ENCODE measurements around the gene RAB42.

Gene RAB42

DNA sequence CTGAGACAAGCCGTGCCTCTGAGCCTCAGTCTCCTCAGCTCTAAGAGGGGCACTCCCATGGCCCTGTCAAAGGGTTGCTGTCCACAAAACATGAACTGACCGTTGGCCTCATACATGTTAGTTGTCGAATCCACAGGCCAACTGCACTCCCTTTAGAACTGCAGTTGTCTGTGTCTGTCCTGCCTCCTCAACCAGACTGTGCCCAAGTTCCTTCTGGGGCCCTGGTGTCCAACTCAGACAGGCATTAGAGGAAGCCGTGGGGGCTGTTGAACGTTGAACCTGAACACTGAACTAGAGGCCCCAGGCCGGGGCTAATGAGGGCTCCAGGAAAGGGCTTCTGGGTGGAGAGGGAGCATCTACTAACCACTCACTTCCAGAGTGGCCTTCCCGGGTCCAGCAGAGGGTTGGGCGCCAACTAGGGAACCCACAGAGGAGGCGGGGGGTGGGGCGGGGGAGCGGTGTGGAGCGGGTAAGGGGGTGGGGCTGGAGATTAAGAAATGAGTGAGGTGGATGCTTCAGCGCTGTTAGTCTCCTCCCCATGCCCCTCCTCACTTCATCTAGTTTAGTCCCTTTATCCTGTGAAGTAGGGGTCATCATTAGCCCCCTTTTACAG is at the start of gene RAB42:
RAB42 (plus strand) TSS at position 558 of the 613 bp plus-strand sequence. CDS start 247 bp downstream, outside the sequence.
- peak within 1 kb of the TSS; percentile 54 for H3K4me3 ChIP-seq (ENCODE audit: control insufficient read depth, low read depth, low read length)
- no peak for TF ChIP-seq CTCF (conservative IDR thresholded peaks at IDR 0.05; ENCODE audit: control insufficient read depth, insufficient read depth, low read depth, low read length)
- peak; percentile 27 for DNase-seq (ENCODE audit: low read depth)

- no peak for DNase-seq (ENCODE audit: low read depth)
Measured at GRCh38 chr1:28545246-28545628, 46.8 kb upstream of the RAB42 start.

DNA sequence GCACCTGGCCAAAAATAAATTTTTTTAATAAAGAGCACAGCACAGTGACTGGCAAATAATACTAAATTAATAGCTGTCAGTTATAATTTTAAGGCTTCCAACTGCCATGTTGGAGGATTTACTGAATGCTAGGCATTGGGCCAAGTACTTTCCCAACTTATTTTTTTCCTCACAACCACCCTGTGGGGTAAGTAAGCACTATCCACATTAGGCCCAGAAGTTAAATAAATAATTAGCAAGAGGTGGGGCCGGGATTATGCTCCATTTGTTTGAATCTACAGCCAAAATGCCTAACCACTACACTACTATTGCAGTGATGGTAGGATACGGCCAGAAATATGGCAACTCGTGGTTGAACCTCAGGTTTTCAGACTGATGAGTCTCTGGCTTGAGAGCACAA is 43.7 kb upstream of the RAB42 start:
- DNase-seq (ENCODE audit: low read depth) = no peak
- no peak for TF ChIP-seq CTCF (conservative IDR thresholded peaks at IDR 0.05; ENCODE audit: control insufficient read depth, insufficient read depth, low read depth, low read length)
- H3K4me3 ChIP-seq (ENCODE audit: control insufficient read depth, low read depth, low read length) = no peak overlapping the region

More at GRCh38 chr1:28545246-28545628, 46.8 kb upstream of the RAB42 start:
- TF ChIP-seq CTCF (conservative IDR thresholded peaks at IDR 0.05; ENCODE audit: control insufficient read depth, insufficient read depth, low read depth, low read length) = no peak
- H3K4me3 ChIP-seq (ENCODE audit: control insufficient read depth, low read depth, low read length) = no peak overlapping the region

GRCh38 chr1:28551381-28551780 is 40.7 kb upstream of the RAB42 start:
- H3K4me3 ChIP-seq (ENCODE audit: control insufficient read depth, low read depth, low read length) = no peak overlapping the region
- no peak for TF ChIP-seq CTCF (conservative IDR thresholded peaks at IDR 0.05; ENCODE audit: control insufficient read depth, insufficient read depth, low read depth, low read length)
- DNase-seq (ENCODE audit: low read depth) = no peak

DNA sequence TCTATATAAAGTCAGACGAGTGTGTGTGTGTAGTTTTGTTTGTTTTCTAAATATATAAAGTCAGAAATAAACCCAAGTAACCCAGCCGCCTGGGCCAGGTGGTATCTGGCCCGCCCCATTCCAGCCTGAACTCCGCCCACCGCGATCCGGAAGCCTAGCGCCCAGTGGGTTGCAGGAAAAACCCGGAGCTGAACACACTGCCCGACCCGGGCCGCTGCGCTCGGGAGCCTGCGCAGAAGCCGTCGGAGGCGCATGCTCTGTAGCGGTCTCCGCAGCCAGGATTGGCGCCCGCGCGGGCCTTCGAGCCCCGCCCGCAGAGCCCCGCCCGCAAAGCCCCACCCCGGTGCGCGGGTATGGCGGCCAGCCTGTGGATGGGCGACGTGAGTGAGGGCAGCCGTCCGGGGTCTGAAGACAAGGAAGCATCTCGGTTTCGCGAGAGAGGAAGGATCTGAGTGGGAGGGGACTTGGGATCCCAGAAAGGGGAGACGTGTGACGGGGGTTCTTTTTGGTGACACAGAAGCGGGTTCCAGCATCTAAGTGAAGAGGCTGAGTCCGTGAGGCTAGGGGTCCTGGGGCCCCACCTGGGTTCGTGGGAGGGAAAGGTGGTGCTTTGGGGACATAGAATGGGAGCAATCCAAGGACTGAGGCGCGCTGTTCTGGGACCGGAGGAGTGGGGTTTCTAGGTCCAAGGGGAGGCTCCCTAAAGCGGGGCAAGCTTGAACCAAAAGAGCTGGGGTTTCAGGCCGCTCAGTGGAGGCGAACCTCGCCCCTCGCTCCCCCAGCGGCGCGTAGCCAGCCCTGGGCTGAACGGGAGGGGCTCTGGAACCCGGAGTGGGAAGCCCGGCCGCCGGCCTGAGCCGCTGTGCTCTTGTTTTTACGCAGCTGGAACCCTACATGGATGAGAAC is 39.1 kb upstream of the RAB42 start, which contains the start of gene TRNAU1AP:
TRNAU1AP (plus strand) TSS at position 328 of the 906 bp plus-strand sequence; CDS start at position 354, 26 bp downstream.
- peak; percentile 93 for DNase-seq (ENCODE audit: low read depth)
- H3K4me3 ChIP-seq (ENCODE audit: control insufficient read depth, low read depth, low read length) = peak within 1 kb of the TSS; percentile 83
- TF ChIP-seq CTCF (conservative IDR thresholded peaks at IDR 0.05; ENCODE audit: control insufficient read depth, insufficient read depth, low read depth, low read length) = no peak

DNA sequence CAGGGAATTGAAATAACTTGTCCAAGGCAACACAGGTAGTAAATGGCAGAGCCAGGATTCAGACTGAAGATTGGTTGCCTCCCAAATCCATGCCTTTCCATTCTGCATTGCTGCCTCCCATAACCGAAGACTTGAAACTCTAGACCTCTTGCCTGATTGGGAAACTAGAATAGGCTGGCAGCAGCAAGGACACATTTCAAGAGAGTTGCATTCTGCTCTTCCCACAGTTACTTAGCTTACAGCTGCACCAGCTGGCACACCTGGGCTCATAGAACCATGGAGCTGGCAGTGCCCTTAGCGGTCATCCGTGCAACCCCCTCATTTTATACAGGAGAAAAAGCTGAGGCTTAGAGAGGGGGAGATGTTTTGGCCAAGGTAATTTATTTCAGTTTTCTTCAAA is 31.2 kb upstream of the RAB42 start:
- no peak for DNase-seq (ENCODE audit: low read depth)
- H3K4me3 ChIP-seq (ENCODE audit: control insufficient read depth, low read depth, low read length) = no peak overlapping the region
- TF ChIP-seq CTCF (conservative IDR thresholded peaks at IDR 0.05; ENCODE audit: control insufficient read depth, insufficient read depth, low read depth, low read length) = no peak
